Astrocyte of the hippocampus (primary cell): ENCODE results near the gene TJP1.
A peak's percentile ranks its signal among the peaks of the same experiment; 100 is the strongest.

ENCODE experiments used
- DNase-seq: peaks from one replicate; pipeline ENCODE4 v3.0.0; 2011; ENCODE audit warnings: low read depth, low spot score

TJP1 gene

DNA sequence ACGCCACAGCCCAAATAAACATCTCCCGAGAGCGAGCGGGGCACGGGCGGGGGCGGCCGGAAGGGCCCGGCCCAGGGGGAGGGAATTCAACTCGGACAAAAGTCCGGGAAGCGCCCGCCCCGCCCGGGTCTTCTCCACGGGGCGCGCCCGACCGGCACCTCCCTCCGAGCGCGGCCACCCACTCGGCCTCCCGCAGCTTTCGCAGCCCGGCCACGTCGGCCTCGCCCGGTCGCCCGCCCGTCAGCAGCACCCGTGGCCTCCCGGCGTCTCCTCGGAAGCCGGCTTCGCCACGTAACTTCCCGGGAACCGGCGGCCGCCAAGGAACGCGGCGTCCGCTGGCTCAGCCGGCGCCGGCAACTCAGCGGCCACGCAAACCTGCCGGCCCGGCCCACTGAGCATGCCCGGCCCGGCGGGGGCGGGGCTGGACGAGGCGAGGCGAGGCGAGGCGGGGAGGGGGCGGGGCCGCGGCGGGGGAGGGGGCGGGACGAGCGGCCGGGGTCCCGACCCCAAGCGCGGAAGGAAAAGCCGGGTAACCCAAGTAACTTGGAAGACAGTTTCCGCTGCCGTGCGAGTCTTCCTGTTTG lies at the start of gene TJP1:
TSS of gene TJP1 (minus strand) at position 369 of the 584 bp plus-strand sequence. CDS start 440 bp downstream, outside the sequence.
- DNase-seq, result peak; percentile 93

DNA sequence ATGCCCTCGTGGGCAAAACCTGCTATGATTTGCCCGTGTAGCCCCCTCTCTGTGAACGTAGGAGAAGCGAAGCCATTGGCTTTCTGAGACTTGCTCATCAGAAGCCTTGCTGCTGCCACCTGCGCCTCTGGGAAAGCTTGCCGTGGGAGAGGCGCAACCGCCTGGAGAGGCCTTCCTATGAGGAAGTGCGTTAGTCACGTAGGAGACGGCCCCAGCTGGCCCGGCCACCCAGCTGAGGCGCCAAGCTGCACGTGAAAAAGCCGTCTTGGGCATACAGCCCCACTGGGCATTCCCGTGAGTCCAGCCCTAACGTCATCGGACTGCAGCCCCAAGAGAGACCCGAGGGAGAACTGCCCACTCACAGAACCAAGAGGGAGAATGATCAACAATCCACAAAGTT lies 49.1 kb upstream of the TJP1 start:
- no peak for DNase-seq

DNA sequence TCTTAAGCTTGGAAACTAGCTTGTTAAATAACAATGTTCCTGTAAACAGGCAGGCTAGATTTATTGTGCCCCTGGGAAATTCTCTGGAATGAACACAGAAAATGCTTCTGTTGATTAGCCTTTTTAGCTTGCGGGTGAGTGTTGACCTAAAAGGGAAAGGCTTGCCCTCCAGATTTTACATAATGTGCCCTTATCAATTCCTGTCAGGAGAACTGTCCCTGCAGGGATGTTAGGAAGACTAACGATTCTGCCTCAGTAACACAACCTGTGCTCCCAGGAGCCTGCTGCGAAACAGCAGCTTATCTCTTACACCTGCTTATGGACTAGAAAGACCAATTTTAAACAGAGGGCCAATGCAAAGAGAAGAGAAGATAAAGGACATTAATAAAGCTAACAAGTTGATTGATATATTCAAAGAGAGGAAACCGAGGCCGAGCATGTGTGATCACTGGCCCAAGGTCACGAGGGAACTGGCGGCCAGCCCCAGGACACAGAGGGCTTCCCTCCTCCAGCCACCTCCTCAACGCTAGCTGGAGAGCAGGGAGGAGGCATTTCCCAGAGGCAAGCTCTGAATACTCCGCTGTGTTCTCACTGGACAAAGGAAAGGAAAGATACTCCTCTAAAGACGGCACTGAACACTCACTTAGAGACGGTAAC lies 48.4 kb upstream of the TJP1 start:
- no peak for DNase-seq

DNA sequence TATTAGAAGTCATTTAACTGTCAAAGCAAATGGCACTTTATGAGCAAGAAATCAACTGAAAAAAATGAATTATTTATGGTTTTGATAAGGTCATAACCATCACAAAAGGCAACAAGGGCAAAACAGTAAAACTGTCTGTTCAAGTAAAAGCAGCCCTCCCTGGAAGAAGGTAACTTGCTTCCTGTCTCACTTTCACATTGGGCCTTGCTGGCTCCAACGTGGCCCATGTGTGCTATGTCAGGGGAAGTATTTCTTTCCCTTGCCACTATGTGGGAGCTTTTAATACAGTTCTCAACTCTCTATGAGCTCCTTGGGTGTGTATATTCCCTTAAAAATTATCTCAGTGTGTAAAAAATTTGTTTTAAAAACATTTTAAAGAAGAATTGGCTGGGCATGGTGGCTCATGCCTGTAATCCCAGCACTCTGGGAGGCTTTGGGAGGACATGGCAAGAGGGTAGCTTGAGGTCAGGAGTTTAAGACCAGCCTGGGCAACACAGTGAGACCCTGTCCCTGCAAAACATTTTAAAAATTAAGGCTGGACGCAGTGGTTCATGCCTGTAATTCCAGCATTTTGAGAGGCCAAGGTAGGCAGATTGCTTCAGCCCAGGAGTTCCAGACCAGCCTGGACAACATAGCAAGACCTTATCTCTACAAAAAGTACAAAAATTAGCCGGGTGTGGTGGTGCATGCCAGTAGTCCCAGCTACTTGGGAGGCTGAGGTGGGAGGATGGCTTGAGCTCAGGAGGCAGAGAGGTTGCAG lies 45.2 kb upstream of the TJP1 start:
- DNase-seq, result no peak

DNA sequence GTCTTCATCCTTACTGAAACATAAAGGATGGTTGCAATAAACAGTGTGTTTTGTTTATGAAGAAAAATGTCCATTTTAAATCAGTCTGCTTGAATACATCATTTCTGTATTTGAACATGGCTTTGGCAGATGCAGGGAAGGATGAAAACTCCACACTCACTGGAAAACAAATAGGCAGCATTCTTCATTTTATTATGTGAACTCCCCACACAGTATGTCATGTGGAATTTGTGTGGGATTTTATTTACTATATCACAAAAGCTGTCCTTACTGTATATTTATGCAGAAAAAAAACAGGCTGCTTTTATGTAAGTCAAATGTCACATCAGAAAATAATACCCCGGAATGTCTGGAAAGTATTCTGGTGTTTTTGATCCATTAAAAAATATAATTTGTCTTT lies 44.1 kb upstream of the TJP1 start:
- no peak for DNase-seq

DNA sequence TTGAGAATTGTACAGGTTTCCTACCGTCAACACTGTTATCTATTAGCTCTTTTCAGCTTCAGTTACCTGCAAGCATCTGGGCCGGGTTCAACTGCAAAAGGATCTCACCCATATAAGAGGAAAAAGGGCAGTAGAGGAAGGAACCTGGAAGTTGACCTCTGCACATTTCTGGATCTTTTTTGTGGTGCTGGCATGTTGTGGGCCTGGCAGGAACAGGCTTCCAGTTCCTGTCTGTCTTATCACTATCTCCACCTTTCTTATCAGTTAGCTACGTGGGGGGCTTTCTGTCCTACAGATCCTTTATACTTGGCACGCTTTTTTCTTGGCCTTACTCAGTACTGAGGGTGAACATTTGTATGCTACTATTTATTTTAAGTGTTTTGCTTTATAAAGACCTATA lies 42.2 kb upstream of the TJP1 start:
- no peak for DNase-seq

DNA sequence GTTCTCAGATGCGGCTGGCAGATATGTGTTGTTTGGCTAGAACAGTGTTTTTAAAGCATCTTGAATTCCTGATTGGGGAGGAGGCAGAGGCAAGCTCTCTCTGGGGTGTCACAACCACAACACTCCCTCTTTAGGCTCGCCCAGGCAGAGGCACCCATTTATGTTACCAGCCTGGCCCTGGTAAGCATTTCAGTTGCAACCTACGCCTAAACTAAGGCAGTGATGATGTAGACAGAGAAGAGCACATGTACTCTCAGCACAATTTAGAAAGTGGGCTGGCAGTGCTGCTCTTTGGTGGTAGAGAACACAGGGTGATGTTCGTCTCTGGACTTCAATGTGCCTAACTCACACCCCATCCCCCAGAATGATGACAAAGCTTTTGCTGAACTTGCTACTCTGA lies 41.2 kb upstream of the TJP1 start:
- no peak for DNase-seq

DNA sequence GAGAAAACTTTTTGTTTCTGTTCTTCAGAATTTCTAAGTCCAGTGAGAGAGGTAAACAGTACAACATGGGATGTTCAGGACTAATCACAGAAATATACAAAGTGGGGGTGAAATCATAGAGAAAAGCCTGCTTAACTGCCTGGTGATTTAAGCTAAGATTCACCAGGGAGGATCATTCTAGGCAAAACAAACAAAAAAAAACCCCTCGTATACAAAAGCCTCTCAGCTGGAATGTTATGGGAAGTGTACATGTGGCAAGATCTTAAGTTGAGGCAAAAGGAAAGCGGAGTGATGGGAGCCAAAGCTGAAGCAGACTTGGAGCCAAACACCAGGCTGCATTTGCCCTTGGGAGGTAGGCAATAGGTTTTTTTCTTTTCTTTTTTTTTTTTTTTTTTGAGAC lies 40.0 kb upstream of the TJP1 start:
- DNase-seq, result no peak

DNA sequence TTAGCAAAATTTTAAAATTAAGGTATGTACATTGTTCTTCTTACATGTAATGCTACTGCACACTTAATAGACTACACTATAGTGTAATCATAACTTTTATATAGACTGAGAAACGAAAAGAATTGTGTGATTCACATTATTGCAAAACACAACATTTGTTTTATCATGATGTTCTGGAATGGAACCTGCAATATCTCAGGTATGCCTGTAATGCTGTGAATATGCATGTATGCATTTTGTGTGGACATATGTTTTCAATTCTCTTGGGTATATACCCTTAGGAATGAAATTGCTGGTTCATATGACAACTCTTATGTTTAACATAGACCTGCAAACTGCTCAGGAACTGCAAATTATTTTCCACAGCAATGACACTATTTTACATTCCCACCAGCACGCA lies 38.6 kb upstream of the TJP1 start:
- no peak for DNase-seq

DNA sequence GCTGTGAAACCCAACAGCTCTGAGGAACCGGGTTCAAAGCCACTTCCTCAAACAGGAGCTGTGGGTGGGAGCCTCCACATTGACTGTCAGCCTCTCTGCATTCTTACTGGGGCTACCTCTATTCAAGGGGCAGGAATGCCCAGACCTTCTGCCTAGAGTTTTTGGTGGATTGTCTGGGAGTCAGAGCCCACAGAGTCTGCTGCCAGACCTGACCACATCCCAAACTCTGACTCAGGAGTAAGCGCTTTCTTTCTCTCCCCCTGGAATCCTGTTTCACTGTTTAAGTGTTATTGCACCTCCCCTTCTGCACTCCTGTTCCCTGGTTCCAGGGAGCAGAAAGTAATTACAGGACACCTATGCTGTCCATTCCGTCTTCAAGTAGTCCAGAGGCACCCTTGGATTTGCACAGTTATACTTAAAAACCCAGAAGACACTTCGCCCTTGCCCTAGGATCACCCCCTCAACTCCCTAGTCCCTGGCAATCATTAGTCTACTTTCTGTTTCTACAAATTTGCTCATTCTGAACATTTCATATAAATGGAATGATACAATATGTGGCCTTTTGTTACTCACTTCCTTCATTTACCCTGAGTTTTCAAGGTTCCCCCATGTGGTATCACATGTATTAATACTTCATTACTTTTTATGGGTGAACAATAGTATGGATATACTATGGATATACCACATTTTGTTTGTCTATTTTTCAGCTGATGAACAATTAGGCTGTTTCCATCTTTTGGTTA lies 37.9 kb upstream of the TJP1 start:
- DNase-seq, result peak; percentile 91

DNA sequence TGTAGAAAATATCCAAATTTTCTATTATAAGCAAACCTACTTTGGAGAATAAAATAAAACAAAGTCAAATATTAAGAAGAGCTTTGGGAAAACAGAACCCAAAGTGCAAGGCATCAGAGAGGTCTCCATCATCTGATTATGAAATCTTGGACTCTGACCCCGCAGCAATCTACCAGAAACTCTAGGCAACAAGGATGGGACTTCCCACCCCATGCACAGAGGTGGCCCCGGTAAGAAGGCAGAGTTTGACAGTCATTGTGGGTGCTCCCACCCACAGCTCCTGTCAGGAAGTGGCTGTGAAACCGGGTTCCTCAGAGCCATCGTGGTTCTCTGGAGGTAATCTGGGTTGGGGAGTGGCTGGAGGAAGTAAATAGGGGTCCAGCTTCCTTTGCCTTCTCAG lies 37.0 kb upstream of the TJP1 start:
- DNase-seq, result no peak

DNA sequence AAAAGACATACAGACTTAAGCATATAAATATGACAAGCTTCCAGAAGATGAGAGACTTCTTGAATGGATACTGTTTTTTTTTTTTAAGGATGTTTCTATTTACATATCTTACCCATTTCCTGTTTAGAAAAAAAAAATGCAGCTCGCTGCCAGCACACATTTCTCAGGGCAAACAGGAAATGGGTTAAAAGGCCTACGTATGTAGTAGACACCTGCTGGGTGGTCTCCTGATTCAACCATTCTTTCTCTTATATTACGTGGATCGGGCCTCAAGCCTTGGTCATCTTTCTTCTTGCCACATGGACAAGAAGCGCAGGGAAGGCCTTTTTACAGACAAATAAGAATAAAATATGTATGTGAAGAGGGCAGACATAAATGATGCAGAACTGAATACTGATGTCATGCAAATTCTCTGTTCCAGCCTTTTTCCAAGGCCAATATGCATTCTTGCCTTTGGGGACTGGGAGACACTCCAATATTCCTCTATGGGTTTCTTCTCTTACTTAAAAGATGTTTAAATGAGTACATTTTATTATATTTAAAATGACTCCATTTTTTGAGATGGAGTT lies 35.0 kb upstream of the TJP1 start:
- no peak for DNase-seq

DNA sequence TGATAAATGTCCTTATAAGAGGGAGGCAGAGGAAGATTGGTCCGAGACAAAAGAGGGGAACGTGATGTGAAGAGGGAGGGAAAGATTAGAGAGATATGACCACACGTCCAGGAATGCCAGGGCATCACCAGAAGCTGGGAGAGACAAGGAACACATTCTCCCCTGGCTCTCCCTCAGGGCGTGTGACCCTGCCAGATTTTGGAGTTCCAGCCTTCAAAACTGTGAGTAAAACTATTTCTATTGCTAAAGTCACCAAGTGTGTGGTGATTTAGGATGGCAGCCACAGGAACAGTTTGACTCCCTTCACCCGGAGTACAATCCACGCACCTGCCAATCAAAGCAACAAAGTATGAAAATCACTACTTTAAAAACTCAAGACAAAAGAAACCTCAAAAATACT lies 32.1 kb upstream of the TJP1 start:
- DNase-seq, result no peak

DNA sequence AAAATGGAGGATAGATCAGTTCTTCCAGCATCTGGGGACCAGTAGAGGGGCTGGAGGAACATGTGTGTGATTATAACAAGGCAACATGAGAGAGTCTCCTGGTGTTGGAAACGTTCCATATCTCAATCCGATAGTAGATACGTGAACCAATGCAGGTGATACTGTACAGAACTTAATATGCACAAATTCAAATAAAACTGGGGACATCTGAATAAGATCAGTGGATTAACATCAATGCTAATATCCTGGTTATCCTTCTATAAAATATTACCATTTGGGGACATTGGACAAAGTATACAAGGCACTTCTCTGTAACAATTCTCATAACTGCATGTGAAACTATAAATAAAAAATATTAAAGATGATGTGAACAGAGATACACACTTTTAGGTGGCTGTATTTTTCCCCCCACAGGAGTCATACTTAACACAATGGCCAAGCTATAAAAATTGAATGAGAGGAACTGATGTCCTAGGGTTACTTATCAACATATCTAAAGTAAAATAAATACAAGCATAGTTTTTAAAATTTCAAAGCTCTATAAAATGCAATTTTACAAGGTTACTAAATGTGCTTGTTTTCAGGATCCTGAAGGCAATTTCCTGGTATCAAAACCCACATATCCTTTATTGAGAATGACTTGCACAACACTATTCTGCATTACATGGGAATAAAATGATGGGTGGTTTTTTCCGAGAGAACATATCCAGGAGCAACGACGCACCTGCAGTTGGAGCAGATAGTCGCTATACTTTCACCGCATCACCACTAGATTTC lies 31.1 kb upstream of the TJP1 start:
- DNase-seq, result no peak

DNA sequence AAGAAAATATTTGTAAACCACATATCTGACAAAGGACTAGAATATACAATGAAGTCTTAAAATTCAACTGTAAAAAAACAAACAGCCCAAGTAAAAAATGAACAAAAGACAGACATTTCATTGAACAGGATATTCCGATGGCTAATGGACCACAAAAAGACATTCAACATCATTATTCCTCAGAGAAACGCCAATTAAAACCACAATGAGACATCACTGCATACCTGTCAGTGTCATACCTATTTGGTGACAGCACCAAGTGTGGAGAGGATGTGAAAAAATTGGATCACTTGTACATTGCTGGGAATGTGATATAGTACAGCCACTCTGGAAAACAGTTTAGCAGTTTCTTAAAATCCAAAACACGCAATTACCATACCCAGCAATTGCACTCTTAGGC lies 29.9 kb upstream of the TJP1 start:
- DNase-seq, result no peak

DNA sequence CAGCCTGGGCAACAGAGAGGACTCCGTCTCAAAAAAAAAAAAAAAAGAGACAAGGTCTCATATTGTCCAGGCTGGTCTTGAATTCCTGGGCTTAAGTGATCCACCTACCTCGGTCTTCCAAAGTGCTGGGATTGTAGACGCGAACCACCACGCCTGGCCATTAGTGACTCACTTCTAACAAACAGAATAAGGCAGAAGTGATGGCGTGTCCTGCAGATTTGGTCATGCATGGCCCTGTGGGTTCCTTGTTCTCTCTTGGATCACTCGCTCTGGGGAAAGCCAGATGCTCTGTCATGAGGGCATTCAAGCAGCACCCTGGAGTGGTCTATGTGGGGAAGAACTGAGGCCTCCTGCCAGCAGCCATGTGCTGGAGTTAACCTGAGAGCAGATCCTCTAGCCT lies 27.4 kb upstream of the TJP1 start:
- DNase-seq, result no peak

DNA sequence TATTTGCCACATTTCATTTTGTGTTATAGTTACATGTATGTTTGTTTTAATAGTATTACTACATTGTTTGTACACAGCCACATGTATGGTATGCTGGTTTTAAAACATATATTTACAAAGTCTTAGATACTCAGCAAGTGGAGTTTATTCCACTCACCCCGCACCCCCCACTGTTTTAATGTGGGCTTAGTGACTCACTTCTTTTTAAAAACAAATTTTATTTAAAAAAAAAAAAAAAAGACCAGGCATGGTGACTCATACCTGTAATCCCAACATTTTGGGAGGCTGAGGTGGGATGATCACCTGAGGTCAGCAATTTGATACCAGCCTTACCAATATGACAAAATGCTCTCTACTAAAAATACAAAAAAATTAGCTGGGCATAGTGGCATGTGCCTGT lies 26.9 kb upstream of the TJP1 start:
- no peak for DNase-seq

DNA sequence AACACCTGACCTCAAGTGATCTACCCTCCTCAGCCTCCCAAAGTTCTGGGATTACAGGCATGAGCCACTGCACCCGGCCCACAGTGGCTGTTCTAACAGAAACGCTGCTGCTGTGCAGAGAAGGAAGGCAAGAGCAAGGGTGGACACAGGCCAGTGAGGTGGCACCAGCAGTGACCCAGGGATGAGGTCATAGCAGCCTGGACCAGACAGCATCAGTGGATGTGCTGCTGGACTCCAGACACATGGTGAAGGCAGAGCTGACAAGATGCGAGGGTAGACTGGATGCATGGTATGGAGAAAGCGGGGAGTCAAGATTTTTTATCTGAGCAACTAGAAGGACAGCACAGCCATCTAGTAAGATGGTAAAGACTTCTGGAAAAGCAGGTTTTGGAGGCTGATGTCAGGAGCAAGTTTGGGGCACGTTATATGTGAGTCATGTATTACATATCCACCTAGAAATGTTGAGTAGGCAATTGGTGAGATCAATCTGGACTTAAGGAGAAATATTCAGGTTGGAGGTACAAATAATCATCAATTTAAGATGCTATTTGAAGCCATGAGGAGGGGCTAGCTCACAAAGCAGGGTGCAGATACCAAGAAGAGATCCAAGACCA lies 22.1 kb upstream of the TJP1 start:
- DNase-seq, result no peak

DNA sequence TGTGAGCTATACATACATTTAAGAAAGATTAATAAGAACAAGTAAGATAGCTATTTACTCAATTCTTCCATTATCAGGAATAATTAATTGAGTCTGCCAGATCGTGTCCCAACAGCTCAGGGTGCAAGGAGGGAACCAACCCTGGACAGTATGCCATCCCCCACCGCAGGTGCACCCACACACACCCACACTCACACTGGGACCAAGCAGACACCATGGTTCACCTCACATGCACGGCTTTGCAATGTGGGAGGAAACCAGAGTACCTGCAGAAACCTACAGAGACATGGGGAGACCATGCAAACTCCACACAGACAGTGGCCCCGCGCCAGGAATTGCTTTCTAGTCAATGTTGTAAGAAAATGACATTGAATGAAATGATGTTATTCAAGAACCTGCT lies 20.0 kb upstream of the TJP1 start:
- DNase-seq, result no peak

DNA sequence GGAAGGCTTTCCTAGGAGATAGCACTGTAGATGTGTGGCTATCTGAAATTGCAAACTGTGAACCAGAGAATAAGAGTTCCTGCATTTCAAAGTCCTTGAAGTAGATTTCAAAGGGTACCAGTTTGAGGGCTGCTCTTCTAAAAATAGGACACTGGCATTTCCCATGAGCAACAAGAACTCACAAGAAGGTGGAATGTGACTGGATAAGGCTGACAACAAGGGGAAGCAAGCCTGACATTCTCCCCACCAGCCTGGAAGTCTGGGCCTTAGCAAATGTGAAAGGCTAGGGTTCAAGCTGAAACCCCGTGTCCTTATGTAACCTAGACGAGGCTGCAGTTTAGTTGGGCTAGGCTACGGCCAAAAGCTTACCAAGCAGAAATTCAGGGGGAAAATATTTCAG lies 18.7 kb upstream of the TJP1 start:
- DNase-seq, result no peak

DNA sequence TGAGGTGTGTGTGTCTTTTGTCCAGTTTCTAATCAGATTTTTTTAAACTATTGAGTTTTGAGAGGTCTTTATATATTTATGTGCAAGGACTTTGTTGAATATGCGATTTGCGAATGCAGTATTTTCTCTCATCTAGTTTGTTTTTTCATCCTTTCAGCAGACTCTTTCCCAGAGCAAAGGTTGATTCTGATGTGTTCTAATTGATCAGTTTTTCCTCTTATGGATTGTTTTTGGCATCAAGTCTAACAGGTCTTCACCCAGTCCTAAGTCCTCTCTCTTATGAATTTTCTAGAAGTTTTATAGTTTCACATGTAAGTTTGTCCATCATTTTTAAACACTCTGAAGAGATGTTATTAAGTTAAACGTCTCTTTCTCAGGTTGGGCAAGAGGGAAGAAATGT lies 17.8 kb upstream of the TJP1 start:
- no peak for DNase-seq
